Large intestine (tissue), 3 donors: ENCODE results near the gene CAV1. TPM values are rescaled to one million over a fixed set of nuclear protein-coding genes. Genes with fewer than 3 reads are reported as not detected.

Experiments used
- DNase-seq, 2 donors: peaks; one replicate each; pipeline versions ENCODE4 v3.0.0 to v3.0.0-alpha.2; 2013
- H3K27ac ChIP-seq: one replicate; pipeline ENCODE4 v1.5.1; 2013; ENCODE audit warnings: low read length
- H3K27me3 ChIP-seq: 2 replicates; pipeline ENCODE4 v1.6.1; 2013; ENCODE audit warnings: low read length; ENCODE audit not compliant: control insufficient read depth, insufficient read depth
- H3K36me3 ChIP-seq: 2 replicates; pipeline ENCODE4 v1.6.1; 2013; ENCODE audit warnings: low read length; ENCODE audit not compliant: control insufficient read depth, insufficient read depth
- H3K4me1 ChIP-seq: one replicate; pipeline ENCODE4 v1.6.1; 2013; ENCODE audit warnings: low read length; ENCODE audit not compliant: control insufficient read depth, insufficient read depth
- H3K4me3 ChIP-seq: one replicate; pipeline ENCODE4 v1.5.1; 2013; ENCODE audit warnings: low read length
- H3K9me3 ChIP-seq: one replicate; pipeline ENCODE4 v1.6.1; 2013; ENCODE audit warnings: mild to moderate bottlenecking, low read depth, low read length, moderate library complexity; ENCODE audit not compliant: control insufficient read depth
- WGBS: methylation state at CpG from one replicate; pipeline ENCODE4 v1.1.5; 2013; ENCODE audit warnings: low lambda C conversion rate; ENCODE audit not compliant: insufficient coverage; 5-methylcytosine and 5-hydroxymethylcytosine counted together
- polyA plus RNA-seq: library from polyadenylated mRNA; unstranded; fragments of 120-200 nt; gene quantifications from one replicate; pipeline ENCODE4 v1.2.1, GENCODE V29; 2013

Gene CAV1
- polyA plus RNA-seq, 1 donor, result 100 TPM

GRCh38 chr7:116541951-116542350 is 17.1 kb downstream of the CAV1 start:
- H3K36me3 ChIP-seq, result no peaks in the 10 kb centered on the region
- no peaks in the 10 kb centered on the region for H3K27me3 ChIP-seq
- H3K27ac ChIP-seq, result no peak overlapping the region
- H3K4me1 ChIP-seq, result no peaks in the 10 kb centered on the region
- DNase-seq, result no peak
- H3K9me3 ChIP-seq, result no peaks in the 10 kb centered on the region
- H3K4me3 ChIP-seq, result no peak overlapping the region
- no CpG with 5 or more reads among the region's 3 CpGs for WGBS

GRCh38 chr7:116542618-116543017 is 17.8 kb downstream of the CAV1 start:
- WGBS, result 100% methylated on average over 1 of the region's 2 CpGs
- Histone ChIP-seq H3K36me3 (no peaks in the 10 kb centered on the region), H3K27ac (no peak overlapping the region), H3K9me3 (no peaks in the 10 kb centered on the region), H3K4me3 (no peak overlapping the region), H3K27me3 (no peaks in the 10 kb centered on the region), H3K4me1 (no peaks in the 10 kb centered on the region)
- DNase-seq, result no peak

DNA sequence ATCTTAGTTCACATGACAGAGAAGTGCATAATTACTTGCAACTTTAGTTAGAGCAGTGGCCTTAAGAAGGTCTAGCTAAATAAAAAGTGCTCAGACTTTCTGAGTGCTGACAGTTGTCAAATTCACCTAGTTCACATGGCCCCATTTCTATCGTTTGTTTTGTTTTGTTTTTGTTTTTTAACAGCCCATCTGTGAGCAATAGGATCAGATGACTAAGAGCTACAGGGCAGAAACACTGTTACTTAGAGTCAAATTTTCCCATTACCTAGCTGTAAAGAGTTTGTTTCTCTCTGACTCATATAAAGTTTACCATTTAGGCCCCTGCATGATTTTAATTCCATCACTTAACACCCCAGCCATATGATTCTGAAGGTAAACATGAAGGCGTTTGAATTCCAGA is 18.8 kb downstream of the CAV1 start:
- no peaks in the 10 kb centered on the region for H3K27me3 ChIP-seq
- no peak overlapping the region for H3K27ac ChIP-seq
- no peaks in the 10 kb centered on the region for H3K36me3 ChIP-seq
- no peak overlapping the region for H3K4me3 ChIP-seq
- H3K9me3 ChIP-seq, result no peaks in the 10 kb centered on the region
- H3K4me1 ChIP-seq, result no peaks in the 10 kb centered on the region
- WGBS, result 83% methylated on average over 1 of the region's 2 CpGs
- no peak for DNase-seq

GRCh38 chr7:116544487-116544886 is 19.7 kb downstream of the CAV1 start:
- Histone ChIP-seq H3K27me3 (no peaks in the 10 kb centered on the region), H3K27ac (no peak overlapping the region), H3K4me1 (no peaks in the 10 kb centered on the region), H3K36me3 (no peaks in the 10 kb centered on the region), H3K9me3 (no peaks in the 10 kb centered on the region), H3K4me3 (no peak overlapping the region)
- no peak for DNase-seq
- WGBS, result 83% methylated on average over 1 of the region's 1 CpG

- DNase-seq, result no peak
- Histone ChIP-seq H3K4me3 (no peak overlapping the region), H3K4me1 (no peaks in the 10 kb centered on the region), H3K27ac (no peak overlapping the region), H3K36me3 (no peaks in the 10 kb centered on the region), H3K27me3 (no peaks in the 10 kb centered on the region), H3K9me3 (no peaks in the 10 kb centered on the region)
- WGBS, result 75% methylated on average over 3 of the region's 6 CpGs
Observed at GRCh38 chr7:116545411-116545993, 20.7 kb downstream of the CAV1 start.

DNA sequence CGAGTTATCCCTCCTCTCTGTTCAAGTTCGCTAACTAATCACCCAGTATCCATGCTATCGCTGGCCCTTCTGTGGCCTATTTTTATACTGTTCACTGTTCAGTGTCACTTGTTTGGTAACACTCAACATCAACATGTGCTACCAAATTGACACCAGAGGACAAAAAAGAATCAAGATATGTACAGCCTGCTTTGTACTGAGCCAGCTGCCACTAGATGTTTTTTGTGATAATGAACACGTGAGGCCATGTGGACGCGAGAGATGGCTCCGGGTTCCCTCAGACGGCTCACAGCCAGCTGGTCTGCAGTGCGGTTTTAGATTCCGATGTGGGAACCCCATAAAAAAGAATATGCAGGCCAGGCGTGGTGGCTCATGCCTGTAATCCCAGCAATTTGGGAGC is 21.2 kb downstream of the CAV1 start:
- H3K9me3 ChIP-seq, result no peaks in the 10 kb centered on the region
- WGBS, result 85% methylated on average over 7 of the region's 11 CpGs
- H3K27me3 ChIP-seq, result no peaks in the 10 kb centered on the region
- no peak overlapping the region for H3K27ac ChIP-seq
- no peak for DNase-seq
- no peaks in the 10 kb centered on the region for H3K4me1 ChIP-seq
- H3K4me3 ChIP-seq, result no peak overlapping the region
- H3K36me3 ChIP-seq, result no peaks in the 10 kb centered on the region

DNA sequence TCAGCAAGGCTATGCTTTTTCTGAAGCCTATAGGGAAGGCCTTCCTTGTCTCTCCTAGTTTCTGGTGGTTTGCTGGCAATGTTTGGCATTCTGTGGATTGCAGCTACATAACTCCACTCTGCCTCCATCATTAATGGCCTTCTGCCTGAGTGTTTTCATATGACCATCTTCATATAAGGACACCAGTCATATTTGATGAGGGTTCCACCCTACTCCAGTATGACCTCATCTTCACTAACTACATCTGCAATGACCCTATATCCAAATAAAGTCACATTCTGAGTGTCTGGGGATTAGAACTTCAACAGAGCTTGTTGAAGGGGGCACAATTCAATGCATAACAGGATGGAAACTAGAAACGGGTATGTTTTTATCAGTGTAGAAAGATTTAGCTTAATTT is 22.1 kb downstream of the CAV1 start:
- no peak overlapping the region for H3K27ac ChIP-seq
- no peaks in the 10 kb centered on the region for H3K9me3 ChIP-seq
- no peak overlapping the region for H3K4me3 ChIP-seq
- DNase-seq, result no peak
- no peaks in the 10 kb centered on the region for H3K36me3 ChIP-seq
- H3K4me1 ChIP-seq, result no peaks in the 10 kb centered on the region
- WGBS, result 100% methylated on average over 1 of the region's 1 CpG
- H3K27me3 ChIP-seq, result no peaks in the 10 kb centered on the region

- no peak for DNase-seq
- no peaks in the 10 kb centered on the region for H3K4me1 ChIP-seq
- H3K36me3 ChIP-seq, result no peaks in the 10 kb centered on the region
- H3K9me3 ChIP-seq, result no peaks in the 10 kb centered on the region
- H3K27ac ChIP-seq, result no peak overlapping the region
- 100% methylated on average over 1 of the region's 2 CpGs for WGBS
- H3K27me3 ChIP-seq, result no peaks in the 10 kb centered on the region
- H3K4me3 ChIP-seq, result no peak overlapping the region
Observed at GRCh38 chr7:116547347-116547746, 22.5 kb downstream of the CAV1 start.

DNA sequence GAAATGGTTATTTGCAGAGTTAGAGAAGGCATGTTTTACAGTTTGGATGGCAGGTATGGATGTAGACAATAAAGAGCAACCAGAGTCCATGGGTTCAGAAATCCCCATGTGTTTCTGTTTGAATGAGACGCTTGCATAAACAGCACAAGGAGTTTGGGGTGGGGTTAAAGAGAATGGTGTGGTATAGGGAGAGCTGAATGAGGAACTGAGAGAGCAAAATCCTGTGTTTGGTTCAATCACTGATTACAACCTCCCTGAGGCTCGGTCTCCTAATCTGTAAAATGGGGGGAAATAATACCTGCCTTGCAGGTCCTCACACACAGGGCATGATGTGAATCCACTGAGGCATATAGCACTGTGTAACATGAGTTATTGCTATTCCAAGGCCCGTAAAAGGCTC is 23.7 kb downstream of the CAV1 start:
- H3K27ac ChIP-seq, result no peak overlapping the region

DNA sequence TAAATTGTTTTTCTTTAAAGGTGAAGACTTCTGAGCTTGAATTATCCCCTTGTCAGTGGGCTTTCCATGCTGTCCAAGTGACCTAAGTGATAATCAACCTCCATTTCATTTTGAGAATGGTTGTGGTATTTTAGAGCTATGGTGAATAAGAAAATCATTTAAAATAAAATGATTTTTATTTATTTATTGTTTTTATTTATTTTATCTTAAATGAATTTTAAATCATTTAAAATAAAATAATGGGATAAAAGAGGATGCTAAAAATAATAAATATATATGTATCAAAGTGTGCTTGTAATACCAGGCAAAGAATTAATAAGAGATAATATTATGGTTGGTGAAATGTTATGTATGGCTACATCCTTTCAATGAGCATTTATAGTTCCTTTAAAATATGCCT is 24.5 kb downstream of the CAV1 start:
- H3K4me3 ChIP-seq, result no peak overlapping the region
- no peaks in the 10 kb centered on the region for H3K36me3 ChIP-seq
- no peaks in the 10 kb centered on the region for H3K27me3 ChIP-seq
- H3K4me1 ChIP-seq, result no peaks in the 10 kb centered on the region
- DNase-seq, result no peak
- H3K27ac ChIP-seq, result no peak overlapping the region
- no peaks in the 10 kb centered on the region for H3K9me3 ChIP-seq

More for the DNA sequence above, 23.7 kb downstream of the CAV1 start:
- no peak overlapping the region for H3K4me3 ChIP-seq
- H3K9me3 ChIP-seq, result no peaks in the 10 kb centered on the region
- H3K27me3 ChIP-seq, result no peaks in the 10 kb centered on the region
- WGBS, result no CpG with 5 or more reads among the region's 3 CpGs
- no peaks in the 10 kb centered on the region for H3K4me1 ChIP-seq
- no peak for DNase-seq
- no peaks in the 10 kb centered on the region for H3K36me3 ChIP-seq

GRCh38 chr7:116551692-116552091 is 26.9 kb downstream of the CAV1 start:
- H3K36me3 ChIP-seq, result no peaks in the 10 kb centered on the region
- H3K27me3 ChIP-seq, result no peaks in the 10 kb centered on the region
- no peak overlapping the region for H3K27ac ChIP-seq
- H3K9me3 ChIP-seq, result no peaks in the 10 kb centered on the region
- DNase-seq, result no peak
- H3K4me1 ChIP-seq, result no peaks in the 10 kb centered on the region
- WGBS, result no CpG with 5 or more reads among the region's 5 CpGs
- no peak overlapping the region for H3K4me3 ChIP-seq
